Bladder microvascular endothelial cell (primary cell): ENCODE measurements around the gene SORBS1. TPM values are rescaled to one million over a fixed set of nuclear protein-coding genes. Genes with fewer than 3 reads are reported as not detected.

Experiments used
- total RNA-seq: library from RNA; depleted of rRNA; stranded (reverse); fragments of >200 nt; gene quantifications from 2 replicates; pipeline ENCODE4 v1.2.3, GENCODE V29; 2014

SORBS1 gene
- 0.44 and 0.97 TPM in 2 replicates for total RNA-seq

DNA sequence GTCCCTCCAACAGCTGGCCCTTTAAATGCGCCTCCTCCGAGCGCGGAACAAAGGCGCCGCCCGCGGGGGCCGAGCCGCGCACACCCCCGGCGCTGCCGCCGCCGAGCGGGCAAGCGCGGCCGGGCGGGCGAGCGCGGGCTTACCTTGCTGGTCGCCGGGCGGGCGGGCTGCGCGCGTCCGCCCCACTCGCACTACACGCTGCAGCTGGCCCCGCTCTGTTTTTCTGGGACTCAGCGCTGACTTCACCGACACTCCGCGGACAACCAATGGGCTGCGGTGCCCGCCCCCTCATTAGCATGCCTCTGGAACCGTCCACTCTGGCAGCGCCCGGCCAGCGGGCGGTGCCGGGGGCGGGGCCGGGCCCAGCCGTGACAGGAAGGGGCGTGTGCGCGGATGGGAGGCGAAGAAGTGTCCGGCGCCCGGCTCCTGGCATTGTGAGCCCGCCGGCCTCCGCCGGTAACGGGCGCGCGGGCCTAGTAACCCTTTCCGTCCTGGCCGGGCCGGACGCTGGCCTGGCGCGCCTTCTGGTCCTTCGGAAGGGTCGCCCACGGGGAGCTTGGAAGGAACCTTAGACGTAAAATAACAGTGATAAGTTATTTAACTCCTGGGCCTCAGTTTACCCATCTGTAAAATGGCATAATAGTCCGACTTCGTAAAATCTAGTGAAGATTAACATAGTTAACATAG is at the start of gene SORBS1:
Gene SORBS1, minus strand, starts transcription at position 195 of the 687 bp plus-strand sequence. CDS start 120,236 bp downstream, outside the sequence.

DNA sequence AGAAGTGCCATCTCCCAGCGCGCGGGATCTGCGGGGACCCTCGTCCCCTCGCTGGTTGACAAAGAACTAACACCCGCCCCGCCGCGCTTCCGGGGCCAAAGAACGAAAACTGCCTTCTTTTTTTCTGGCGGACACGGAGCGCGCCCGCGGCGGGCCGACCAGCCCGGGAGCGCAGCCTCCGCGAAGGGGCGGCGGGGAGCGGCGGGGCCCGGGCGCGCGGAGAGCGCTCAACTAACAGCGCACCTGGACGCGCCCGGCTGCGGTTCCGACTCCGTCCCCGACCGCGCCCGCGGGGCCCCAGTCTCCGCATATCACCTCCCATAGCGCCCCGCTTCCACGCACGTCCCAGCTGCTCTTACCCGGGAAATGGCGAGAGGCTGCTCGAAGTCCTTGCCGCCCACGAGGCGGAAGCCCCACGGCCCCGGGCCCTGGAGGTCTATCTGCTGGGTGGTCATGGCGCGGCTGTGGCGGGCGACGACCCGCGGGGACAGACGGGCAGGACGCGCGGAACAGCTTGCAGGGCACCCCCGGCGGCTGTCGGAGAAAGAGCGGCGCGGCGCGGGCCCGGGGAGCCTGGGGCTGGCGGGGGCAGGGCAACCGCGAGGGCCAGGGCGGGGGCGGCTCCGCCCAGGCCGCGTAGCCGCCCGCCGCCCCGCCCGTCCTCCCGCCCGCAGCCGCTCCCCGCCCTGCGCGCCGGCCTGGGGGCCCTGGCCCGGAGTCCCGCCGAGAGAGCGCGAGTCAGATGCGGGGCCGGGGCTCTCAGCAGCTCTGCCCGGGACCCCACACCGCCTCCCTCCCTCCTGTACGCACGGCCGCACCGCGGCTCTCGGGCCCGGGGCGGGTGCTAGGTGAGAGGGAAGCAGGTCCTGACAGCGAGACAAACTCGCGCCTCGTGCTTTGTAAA is 270.5 kb downstream of the SORBS1 start, which contains the start of gene PDLIM1:
Gene PDLIM1, minus strand, starts transcription at position 543 of the 904 bp plus-strand sequence. Its CDS starts 88 bp downstream, at position 455.

Other genes with a start within 250 kb of the SORBS1 start
- gene ALDH18A1, start 95.3 kb upstream of the SORBS1 start, total RNA-seq, result 48.4 and 99.2 TPM in 2 replicates
- 16.7 and 33.9 TPM in 2 replicates for gene TCTN3, start 132.6 kb upstream of the SORBS1 start, total RNA-seq
- 10.3 and 16.8 TPM in 2 replicates for gene ENTPD1, start 194.8 kb upstream of the SORBS1 start, total RNA-seq